IMR-90 (cell line): Measurements from ENCODE around the gene ANKH. TPM values are rescaled to one million over a fixed set of nuclear protein-coding genes. Genes with fewer than 3 reads are reported as not detected.

Experiments used
- ATAC-seq: fragments of 200-7000 bp; cut with Tn5 transposase; 2 replicates; pipeline ENCODE4 v1.9.1; 2020; ENCODE audit warnings: low read depth, mild to moderate bottlenecking, moderate library complexity
- BruUV-seq: library from RNA; stranded (reverse); fragments of 400-500 nt; replicated peaks from 2 replicates; lab custom pipeline; 2021; lab: Mats Ljungman, UMichigan
- CTCF ChIA-PET: fragments of 300-600 bp; formaldehyde crosslinking; extraction: SDS; loops from one replicate; lab custom pipeline; 2021; ENCODE audit warnings: antibody characterized with exemption; lab: Yijun Ruan, JAX
- POLR2A ChIA-PET: fragments of 300-600 bp; sonication (Branson Sonifier 250); formaldehyde crosslinking; loops from one replicate; lab custom pipeline; 2022; ENCODE audit warnings: antibody characterized with exemption; ENCODE audit not compliant: unreplicated experiment; lab: Charles Lee
- DNase-seq: peaks from one replicate; pipeline ENCODE4 v3.0.0; 2013
- H2AFZ ChIP-seq: replicated peaks from 2 replicates; pipeline ENCODE3; 2013; ENCODE audit warnings: low read length, mild to moderate bottlenecking; ENCODE audit not compliant: poor library complexity
- H2AK5ac ChIP-seq: 2 replicates; pipeline ENCODE4 v1.6.1; 2013; ENCODE audit warnings: low read depth, low read length, inconsistent platforms
- H2AK9ac ChIP-seq: replicated peaks from 2 replicates; pipeline ENCODE3; 2013; ENCODE audit warnings: mild to moderate bottlenecking, low read depth, low read length, moderate library complexity; ENCODE audit not compliant: poor library complexity
- H2BK120ac ChIP-seq: 2 replicates; pipeline ENCODE4 v1.6.1; 2013; ENCODE audit warnings: low read depth, low read length, inconsistent platforms
- H2BK15ac ChIP-seq: 3 replicates; pipeline ENCODE4 v1.6.1; 2013; ENCODE audit warnings: low read depth, low read length, inconsistent platforms
- H2BK20ac ChIP-seq: 2 replicates; pipeline ENCODE4 v1.6.1; 2013; ENCODE audit warnings: low read depth, mild to moderate bottlenecking, inconsistent platforms, low read length, moderate library complexity
- H2BK5ac ChIP-seq: 2 replicates; pipeline ENCODE4 v1.6.1; 2013; ENCODE audit warnings: mild to moderate bottlenecking, low read depth, low read length, inconsistent platforms; ENCODE audit not compliant: poor library complexity, severe bottlenecking
- H3K14ac ChIP-seq: replicated peaks from 2 replicates; pipeline ENCODE4 v1.6.1; 2013; ENCODE audit warnings: low read depth, low read length, inconsistent platforms
- H3K18ac ChIP-seq: 2 replicates; pipeline ENCODE4 v1.6.1; 2013; ENCODE audit warnings: low read depth, low read length, control low read depth
- H3K23ac ChIP-seq: 2 replicates; pipeline ENCODE4 v1.6.1; 2013; ENCODE audit warnings: low read depth, low read length, inconsistent platforms
- H3K27ac ChIP-seq: 2 replicates; pipeline ENCODE4 v1.5.1; 2013; ENCODE audit warnings: mild to moderate bottlenecking, control low read depth, low read length; ENCODE audit not compliant: insufficient read depth
- H3K27me3 ChIP-seq: 2 replicates; pipeline ENCODE4 v1.6.1; 2013; ENCODE audit warnings: low read length; ENCODE audit not compliant: control insufficient read depth, insufficient read depth
- H3K36me3 ChIP-seq: 2 replicates; pipeline ENCODE4 v1.6.1; 2013; ENCODE audit warnings: low read length, mixed read lengths; ENCODE audit not compliant: control insufficient read depth, insufficient read depth
- H3K4ac ChIP-seq: 2 replicates; pipeline ENCODE4 v1.6.1; 2013; ENCODE audit warnings: low read depth, low read length, inconsistent platforms
- H3K4me1 ChIP-seq: 2 replicates; pipeline ENCODE4 v1.6.1; 2013; ENCODE audit warnings: low read length, mixed read lengths; ENCODE audit not compliant: control insufficient read depth, insufficient read depth
- H3K4me2 ChIP-seq: 2 replicates; pipeline ENCODE4 v1.6.1; 2013; ENCODE audit warnings: low read depth, mild to moderate bottlenecking, control low read depth, low read length, moderate library complexity
- H3K4me3 ChIP-seq: 2 replicates; pipeline ENCODE4 v1.5.1; 2013; ENCODE audit warnings: low read depth, mild to moderate bottlenecking, control low read depth, low read length, moderate library complexity; ENCODE audit not compliant: insufficient read depth
- H3K56ac ChIP-seq: 2 replicates; pipeline ENCODE4 v1.6.1; 2013; ENCODE audit warnings: low read length, inconsistent platforms; ENCODE audit not compliant: insufficient read depth; ENCODE audit errors: extremely low read depth
- H3K79me1 ChIP-seq, 2 experiments: 2 replicates each; pipeline ENCODE4 v1.6.1; 2013; ENCODE audit warnings: low read length in 2 of 2, inconsistent platforms in 1 of 2, low read depth in 1 of 2
- H3K9ac ChIP-seq: 2 replicates; pipeline ENCODE4 v1.6.1; 2013; ENCODE audit warnings: low read depth, low read length, control low read depth
- H3K9me1 ChIP-seq: 2 replicates; pipeline ENCODE4 v1.6.1; 2013; ENCODE audit warnings: low read length, inconsistent platforms; ENCODE audit not compliant: insufficient read depth
- H3K9me3 ChIP-seq: 2 replicates; pipeline ENCODE4 v1.6.1; 2013; ENCODE audit warnings: low read length; ENCODE audit not compliant: control insufficient read depth, insufficient read depth
- H4K20me1 ChIP-seq: 2 replicates; pipeline ENCODE4 v1.6.1; 2013; ENCODE audit warnings: low read length, inconsistent platforms; ENCODE audit not compliant: insufficient read depth
- H4K5ac ChIP-seq: 2 replicates; pipeline ENCODE4 v1.6.1; 2013; ENCODE audit warnings: mild to moderate bottlenecking, low read depth, low read length, control low read depth
- H4K8ac ChIP-seq, 2 experiments: 2 replicates each; pipeline ENCODE4 v1.6.1; 2013; ENCODE audit warnings: low read depth in 2 of 2, low read length in 2 of 2, control low read depth in 1 of 2, inconsistent platforms in 1 of 2
- H4K91ac ChIP-seq: 2 replicates; pipeline ENCODE4 v1.6.1; 2013; ENCODE audit warnings: low read depth, low read length, inconsistent platforms; ENCODE audit not compliant: insufficient read depth
- CHD1 ChIP-seq: IDR thresholded peaks from 2 replicates; pipeline ENCODE4 v1.6.1; 2012; ENCODE audit warnings: low read depth, low read length, improper control_type of control experiment
- FOS ChIP-seq: fragments of 150-350 bp; IDR thresholded peaks from 2 replicates; pipeline ENCODE4 v1.6.1; 2016; ENCODE audit warnings: low read depth, low read length
- WGBS, 2 experiments: methylation state at CpG; one replicate each; pipeline versions ENCODE4 v1.1.5 to v1.1.7; 2013; ENCODE audit warnings: missing lambda C conversion rate in 2 of 2; ENCODE audit not compliant: insufficient read length in 1 of 2; ENCODE audit errors: extremely low coverage in 2 of 2; 5-methylcytosine and 5-hydroxymethylcytosine counted together
- dilution Hi-C: fragments of 300-500 bp; cut with HindIII; formaldehyde crosslinking; loops from one replicate; pipeline ENCODE4 v1.14.3; 2018; ENCODE audit warnings: low sequenced_read_pairs; ENCODE audit not compliant: unreplicated experiment
- in situ Hi-C: fragments of 300-500 bp; cut with MboI; formaldehyde crosslinking; loops from 3 replicates; pipeline ENCODE4 v1.14.3; 2019; ENCODE audit warnings: low sequenced_read_pairs, inconsistent platforms, mixed read lengths
- intact Hi-C: fragments of 100-400 bp; cut with micrococcal nuclease; formaldehyde crosslinking; loops from 2 replicates; pipeline ENCODE4 v1.10.0; 2022
- polyA plus RNA-seq, 3 experiments: library from polyadenylated mRNA; depleted of rRNA; stranded (reverse); fragments of >200 nt; gene quantifications; 2 replicates each; pipeline ENCODE4 v1.2.3, GENCODE V29; 2012; ENCODE audit warnings: low replicate concordance in 1 of 3
- total RNA-seq: library from RNA; depleted of rRNA; stranded (reverse); fragments of >200 nt; gene quantifications from 2 replicates; pipeline ENCODE4 v1.2.3, GENCODE V29; 2012

Gene ANKH
- total and polyA plus RNA-seq, 2 of the 4 experiments (the other 2 are of a cell fraction) = 5.2 to 17.2 TPM

DNA sequence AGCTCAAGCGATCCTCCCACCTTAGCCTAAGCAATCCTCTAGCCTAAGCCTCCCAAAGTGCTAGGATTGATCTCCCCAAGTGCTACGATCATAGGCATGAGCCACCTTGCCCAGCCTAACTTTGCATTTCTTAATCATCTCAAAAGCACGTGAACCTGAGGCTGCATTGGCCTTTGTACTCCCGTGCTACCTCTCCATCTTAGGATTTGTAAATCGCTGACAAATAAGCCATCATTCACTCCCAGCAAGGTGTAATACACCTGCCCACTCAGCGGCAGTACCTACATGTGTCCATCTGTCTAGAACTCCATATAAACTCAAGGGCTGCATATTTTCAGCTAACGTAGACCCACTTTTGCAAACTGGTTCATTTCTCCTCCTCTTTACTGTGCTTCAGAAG is 2.8 kb downstream of the ANKH start:
- no peak for DNase-seq
- peaks cover 4% of the 10 kb centered on the region; the same call in 1 of the 2 replicates for H3K9me1 ChIP-seq
- intact Hi-C loops = no loop called here

More for the DNA sequence above, 2.8 kb downstream of the ANKH start:
- in situ Hi-C loops (no loop called here), dilution Hi-C loops (no loop called here)
- Histone ChIP-seq H4K8ac (no peak overlapping the region), H3K4me3 (no peak overlapping the region), H3K56ac (no peak overlapping the region), H3K23ac (no peak overlapping the region), H3K4me1 (peaks cover 2% of the 10 kb centered on the region), H3K4ac (no peak overlapping the region), H2AK5ac (no peak overlapping the region), H4K91ac (no peak overlapping the region), H4K5ac (no peak overlapping the region), H2BK5ac (no peak overlapping the region), H3K14ac (no peak overlapping the region), H4K20me1 (peaks cover 6% of the 10 kb centered on the region; the same call in 1 of the 2 replicates), H3K9ac (no peak overlapping the region), H3K27me3 (no peaks in the 10 kb centered on the region), H2BK120ac (no peak overlapping the region), H2AK9ac (no peak overlapping the region), H2AFZ (no peak overlapping the region), H3K79me1 (peaks cover 15 to 34% of the 10 kb centered on the region in 2 experiments), H3K27ac (no peak overlapping the region), H2BK15ac (no peak overlapping the region), H3K36me3 (no peaks in the 10 kb centered on the region), H2BK20ac (no peak overlapping the region), H3K4me2 (no peak overlapping the region), H3K9me3 (no peaks in the 10 kb centered on the region), H3K18ac (no peak overlapping the region)
- BruUV-seq = no TSS peak
- ChIA-PET POLR2A (no interaction called here), CTCF (interaction anchor here (0.7 to 0.8 kb wide), 2 partner anchors 97 to 135 kb away, joined by 3 read pairs; no protein-coding TSS in a partner anchor)
- 76% methylated on average over 4 of the region's 7 CpGs; no CpG with 5 or more reads in 1 of the 2 experiments for WGBS, 2 experiments
- TF ChIP-seq CHD1 (no peak), FOS (no peak)
- no peak for ATAC-seq
